Liver (tissue), 9 donors: Measurements from ENCODE around the gene CELF4. TPM values are rescaled to one million over a fixed set of nuclear protein-coding genes. Genes with fewer than 3 reads are reported as not detected.

Experiments used
- DNase-seq: peaks from one replicate; pipeline ENCODE4 v3.0.0-alpha.2; 2017; ENCODE audit warnings: low spot score
- H3K27ac ChIP-seq, 2 donors: one replicate each; pipeline ENCODE4 v1.7.0; 2013; ENCODE audit warnings: inconsistent platforms in 2 of 2, low read length in 2 of 2, control low read depth in 1 of 2, low read depth in 1 of 2, mild to moderate bottlenecking in 1 of 2
- H3K27me3 ChIP-seq, 4 donors: one replicate each; pipeline versions ENCODE4 v1.6.1 to v1.7.0; 2013; ENCODE audit warnings: low read length in 3 of 4, inconsistent platforms in 1 of 4, mild to moderate bottlenecking in 1 of 4, moderate library complexity in 1 of 4; ENCODE audit not compliant: control insufficient read depth in 4 of 4, insufficient read depth in 4 of 4
- H3K36me3 ChIP-seq, 4 donors: one replicate each; pipeline versions ENCODE4 v1.6.1 to v1.7.0; 2013; ENCODE audit warnings: low read length in 3 of 4, mild to moderate bottlenecking in 3 of 4, low read depth in 1 of 4, moderate library complexity in 1 of 4; ENCODE audit not compliant: control insufficient read depth in 4 of 4, insufficient read depth in 3 of 4
- H3K4me1 ChIP-seq, 4 donors: one replicate each; pipeline versions ENCODE4 v1.6.1 to v1.7.0; 2013; ENCODE audit warnings: low read length in 3 of 4, mild to moderate bottlenecking in 3 of 4, moderate library complexity in 1 of 4; ENCODE audit not compliant: control insufficient read depth in 4 of 4, insufficient read depth in 4 of 4
- H3K4me3 ChIP-seq, 3 donors: one replicate each; pipeline versions ENCODE4 v1.6.1 to v1.7.0; 2013; ENCODE audit warnings: low read length in 3 of 3, control low read depth in 1 of 3, low read depth in 1 of 3, mild to moderate bottlenecking in 1 of 3
- H3K9ac ChIP-seq, 2 donors: one replicate each; pipeline ENCODE4 v1.7.0; 2013; ENCODE audit warnings: low read length in 2 of 2, mild to moderate bottlenecking in 2 of 2, moderate library complexity in 2 of 2, control low read depth in 1 of 2, low read depth in 1 of 2
- H3K9me3 ChIP-seq, 4 donors: one replicate each; pipeline versions ENCODE4 v1.6.1 to v1.7.0; 2013; ENCODE audit warnings: low read length in 3 of 4; ENCODE audit not compliant: control insufficient read depth in 4 of 4
- EGR1 ChIP-seq, 2 donors: IDR thresholded peaks; 2 replicates each; pipeline ENCODE4 v1.6.1; 2016 to 2018; ENCODE audit warnings: antibody characterized with exemption in 2 of 2, low read depth in 2 of 2
- FOXA1 ChIP-seq: IDR thresholded peaks from 2 replicates; pipeline ENCODE4 v1.6.1; 2016; ENCODE audit warnings: antibody characterized with exemption
- GABPA ChIP-seq, 2 donors: IDR thresholded peaks in 1 of 2; conservative IDR thresholded peaks in 1 of 2; 2 replicates each; pipeline ENCODE4 v1.6.1; 2016; ENCODE audit warnings: antibody characterized with exemption in 2 of 2, mild to moderate bottlenecking in 1 of 2, moderate library complexity in 1 of 2
- HNF4A ChIP-seq, 2 donors: conservative IDR thresholded peaks; 2 replicates each; pipeline ENCODE4 v1.6.1; 2016; ENCODE audit warnings: antibody characterized with exemption in 2 of 2, mild to moderate bottlenecking in 2 of 2
- MAX ChIP-seq: IDR thresholded peaks from 2 replicates; pipeline ENCODE4 v1.6.1; 2016; ENCODE audit warnings: antibody characterized with exemption
- NR2F2 ChIP-seq: IDR thresholded peaks from 2 replicates; pipeline ENCODE4 v1.6.1; 2016; ENCODE audit warnings: antibody characterized with exemption
- RXRA ChIP-seq, 2 donors: IDR thresholded peaks; 2 replicates each; pipeline ENCODE4 v1.6.1; 2017 to 2018; ENCODE audit warnings: antibody characterized with exemption in 2 of 2, mild to moderate bottlenecking in 1 of 2
- SP1 ChIP-seq: IDR thresholded peaks from 2 replicates; pipeline ENCODE4 v1.6.1; 2018; ENCODE audit warnings: antibody characterized with exemption, mild to moderate bottlenecking
- TAF1 ChIP-seq: conservative IDR thresholded peaks from 2 replicates; pipeline ENCODE4 v1.6.1; 2016; ENCODE audit warnings: antibody characterized with exemption, mild to moderate bottlenecking
- YY1 ChIP-seq: IDR thresholded peaks from 2 replicates; pipeline ENCODE4 v1.6.1; 2016; ENCODE audit warnings: antibody characterized with exemption, mild to moderate bottlenecking
- WGBS: extraction: QIAGEN DNeasy Blood & Tissue Kit; methylation state at CpG from one replicate; pipeline ENCODE4 v1.1.7; 2013; 5-methylcytosine and 5-hydroxymethylcytosine counted together
- polyA plus RNA-seq, 2 donors: library from polyadenylated mRNA; stranded (reverse) in 1 of 2; unstranded in 1 of 2; fragments of 200-250 nt in 1 of 2; fragments of >200 nt in 1 of 2; fragmentation: Nextera tagmentation in 1 of 2; extraction: Ambion mirVana in 1 of 2; gene quantifications; one replicate each; pipeline versions ENCODE4 v1.2.1 to v1.2.3, GENCODE V29; 2013 to 2015
- total RNA-seq, 2 donors: library from RNA; depleted of rRNA; stranded (reverse); fragments of >200 nt; gene quantifications; one replicate each; pipeline ENCODE4 v1.2.3, GENCODE V29; 2014
- TF ChIP-seq, protein P1 (sequence below): IDR thresholded peaks from 2 replicates; pipeline ENCODE4 v1.6.1; 2016; ENCODE audit warnings: antibody characterized with exemption
- donor health status: healthy.
- donor health status: healthy.
- donor health status: healthy.
- donor health status: healthy.
- donor health status: healthy.

The CELF4 gene
- total and polyA plus RNA-seq, 4 donors = 0.08 to 0.28 (median 0.21) TPM; not detected in 1

DNA sequence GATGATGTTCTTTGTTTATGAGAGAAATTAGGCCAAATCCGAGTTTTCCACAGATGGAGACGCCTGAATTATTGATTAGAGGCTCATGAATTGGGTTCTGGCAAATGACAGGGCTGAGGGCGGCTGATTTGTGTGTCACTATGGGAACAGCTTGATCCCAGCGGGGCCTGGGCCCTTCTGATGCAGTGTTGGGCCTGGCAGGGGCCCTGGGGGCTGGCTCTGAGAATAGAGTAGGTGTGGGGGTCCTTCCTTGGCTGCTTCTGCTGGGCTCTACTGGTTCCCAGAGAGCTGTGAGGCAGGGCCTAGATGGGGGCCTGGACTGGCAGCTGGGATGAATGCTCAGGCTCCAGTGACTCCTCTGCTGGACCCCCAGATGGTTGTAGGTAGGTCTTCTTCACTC lies 164.8 kb downstream of the CELF4 start:
- Histone ChIP-seq H3K4me1 (no peaks in the 10 kb centered on the region), H3K27ac (no peak overlapping the region), H3K4me3 (no peak overlapping the region), H3K9ac (no peak overlapping the region), H3K9me3 (no peaks in the 10 kb centered on the region), H3K36me3 (no peaks in the 10 kb centered on the region), H3K27me3 (peaks cover 0 to 2% (median 0%) of the 10 kb centered on the region in 4 donors)
- no peak for DNase-seq
- 83% methylated on average over 4 of the region's 4 CpGs for WGBS
- TF ChIP-seq NR2F2 = no peak

GRCh38 chr18:37398248-37398920 lies 167.2 kb downstream of the CELF4 start:
- Histone ChIP-seq H3K9ac (no peak overlapping the region), H3K9me3 (no peaks in the 10 kb centered on the region), H3K4me3 (no peak overlapping the region), H3K36me3 (no peaks in the 10 kb centered on the region), H3K27me3 (peaks cover 0 to 6% (median 0%) of the 10 kb centered on the region in 4 donors), H3K4me1 (peaks cover 0 to 5% (median 2%) of the 10 kb centered on the region in 4 donors), H3K27ac (no peak overlapping the region)
- no peak for DNase-seq
- 82% methylated on average over 14 of the region's 14 CpGs for WGBS
- TF ChIP-seq, protein P1, sequence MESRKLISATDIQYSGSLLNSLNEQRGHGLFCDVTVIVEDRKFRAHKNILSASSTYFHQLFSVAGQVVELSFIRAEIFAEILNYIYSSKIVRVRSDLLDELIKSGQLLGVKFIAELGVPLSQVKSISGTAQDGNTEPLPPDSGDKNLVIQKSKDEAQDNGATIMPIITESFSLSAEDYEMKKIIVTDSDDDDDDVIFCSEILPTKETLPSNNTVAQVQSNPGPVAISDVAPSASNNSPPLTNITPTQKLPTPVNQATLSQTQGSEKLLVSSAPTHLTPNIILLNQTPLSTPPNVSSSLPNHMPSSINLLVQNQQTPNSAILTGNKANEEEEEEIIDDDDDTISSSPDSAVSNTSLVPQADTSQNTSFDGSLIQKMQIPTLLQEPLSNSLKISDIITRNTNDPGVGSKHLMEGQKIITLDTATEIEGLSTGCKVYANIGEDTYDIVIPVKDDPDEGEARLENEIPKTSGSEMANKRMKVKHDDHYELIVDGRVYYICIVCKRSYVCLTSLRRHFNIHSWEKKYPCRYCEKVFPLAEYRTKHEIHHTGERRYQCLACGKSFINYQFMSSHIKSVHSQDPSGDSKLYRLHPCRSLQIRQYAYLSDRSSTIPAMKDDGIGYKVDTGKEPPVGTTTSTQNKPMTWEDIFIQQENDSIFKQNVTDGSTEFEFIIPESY = no peak
- TF ChIP-seq SP1 = no peak
- no peak for TF ChIP-seq GABPA (IDR thresholded peaks at IDR 0.05 in 1 of 2, conservative IDR thresholded peaks at IDR 0.05 in 1 of 2)
- TF ChIP-seq MAX = no peak
- no peak for TF ChIP-seq TAF1
- TF ChIP-seq FOXA1 = no peak

- DNase-seq = no peak
- TF ChIP-seq RXRA (IDR thresholded peaks at IDR 0.05) (no peak), GABPA (IDR thresholded peaks at IDR 0.05 in 1 of 2, conservative IDR thresholded peaks at IDR 0.05 in 1 of 2) (no peak), EGR1 (IDR thresholded peaks at IDR 0.05; ENCODE audit: low read depth in 2 of 2) (no peak), NR2F2 (no peak), YY1 (no peak), FOXA1 (no peak), HNF4A (conservative IDR thresholded peaks at IDR 0.05) (no peak)
- TF ChIP-seq, protein P1 = no peak
- no peaks in the 10 kb centered on the region for H3K36me3 ChIP-seq
- H3K27ac ChIP-seq = no peak overlapping the region
- H3K4me1 ChIP-seq = peaks cover 0 to 5% (median 2%) of the 10 kb centered on the region in 4 donors
- no peak overlapping the region for H3K4me3 ChIP-seq
- peaks cover 0 to 6% (median 1%) of the 10 kb centered on the region in 4 donors for H3K27me3 ChIP-seq
- H3K9ac ChIP-seq = no peak overlapping the region
- WGBS = 71% methylated on average over 6 of the region's 6 CpGs
- H3K9me3 ChIP-seq = no peaks in the 10 kb centered on the region
Observed at GRCh38 chr18:37397814-37398213, 167.8 kb downstream of the CELF4 start.
